ENCODE data around the gene VKORC1L1. TPM values are rescaled to one million over a fixed set of nuclear protein-coding genes. Genes with fewer than 3 reads are reported as not detected.

VKORC1L1 gene
- total RNA-seq, 1 experiment from 2014 or later = 30.9 TPM

GRCh38 chr7:65924193-65924592, 51.3 kb downstream of the VKORC1L1 start:
- RAD21 ChIA-PET (ENCODE audit: low non-redundant PET in 1 of 2, low total read pairs in 2 of 2, uncharacterized antibody in 2 of 2, unreplicated experiment in 2 of 2) = no interaction called here
- no peaks in the 10 kb centered on the region for H3K27me3 ChIP-seq (ENCODE audit: insufficient read depth, low read length)
- no peaks in the 10 kb centered on the region for H3K4me1 ChIP-seq (ENCODE audit: control insufficient read depth in 1 of 2, insufficient read depth in 2 of 2, low read length in 2 of 2)
- H3K27ac ChIP-seq (ENCODE audit: low read depth, low read length) = no peak overlapping the region
- BruUV-seq (replicated peaks) = no TSS peak
- H2AFZ ChIP-seq (ENCODE audit: low read depth, low read length, poor library complexity, severe bottlenecking) = no peak overlapping the region
- DNase-seq (ENCODE audit: low read depth, low spot score) (no peak), ATAC-seq (no peak)
- CTCF ChIA-PET = no interaction called here
- no peaks in the 10 kb centered on the region for H3K36me3 ChIP-seq (ENCODE audit: control insufficient read depth in 1 of 2, insufficient read depth in 2 of 2, low read length in 2 of 2)
- H3K9ac ChIP-seq (ENCODE audit: low read length) = no peak overlapping the region
- H3K4me3 ChIP-seq (replicated peaks in 1 of 2; ENCODE audit: low read depth in 1 of 2, low read length in 2 of 2) = no peak overlapping the region
- intact Hi-C loops (cut with micrococcal nuclease) = no loop called here
- H3K4me2 ChIP-seq (ENCODE audit: low read length) = no peak overlapping the region
- POLR2A ChIA-PET = no interaction called here
- no peaks in the 10 kb centered on the region for H3K9me2 ChIP-seq (ENCODE audit: insufficient read depth)
- no peaks in the 10 kb centered on the region for H3K9me3 ChIP-seq (ENCODE audit: control insufficient read depth in 1 of 2, insufficient read depth in 1 of 2, low read depth in 1 of 2, low read length in 2 of 2)
- no peak for TF ChIP-seq REST (IDR thresholded peaks at IDR 0.05; ENCODE audit: low read depth)
- TF ChIP-seq, protein P1, sequence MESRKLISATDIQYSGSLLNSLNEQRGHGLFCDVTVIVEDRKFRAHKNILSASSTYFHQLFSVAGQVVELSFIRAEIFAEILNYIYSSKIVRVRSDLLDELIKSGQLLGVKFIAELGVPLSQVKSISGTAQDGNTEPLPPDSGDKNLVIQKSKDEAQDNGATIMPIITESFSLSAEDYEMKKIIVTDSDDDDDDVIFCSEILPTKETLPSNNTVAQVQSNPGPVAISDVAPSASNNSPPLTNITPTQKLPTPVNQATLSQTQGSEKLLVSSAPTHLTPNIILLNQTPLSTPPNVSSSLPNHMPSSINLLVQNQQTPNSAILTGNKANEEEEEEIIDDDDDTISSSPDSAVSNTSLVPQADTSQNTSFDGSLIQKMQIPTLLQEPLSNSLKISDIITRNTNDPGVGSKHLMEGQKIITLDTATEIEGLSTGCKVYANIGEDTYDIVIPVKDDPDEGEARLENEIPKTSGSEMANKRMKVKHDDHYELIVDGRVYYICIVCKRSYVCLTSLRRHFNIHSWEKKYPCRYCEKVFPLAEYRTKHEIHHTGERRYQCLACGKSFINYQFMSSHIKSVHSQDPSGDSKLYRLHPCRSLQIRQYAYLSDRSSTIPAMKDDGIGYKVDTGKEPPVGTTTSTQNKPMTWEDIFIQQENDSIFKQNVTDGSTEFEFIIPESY (IDR thresholded peaks at IDR 0.05; ENCODE audit: extremely low read depth, insufficient replicate concordance, low read length) = no peak
- no peak for TF ChIP-seq TCF7L2 (IDR thresholded peaks at IDR 0.05; ENCODE audit: borderline replicate concordance, extremely low read depth, insufficient read depth, insufficient read length)
- TF ChIP-seq ZNF274 (IDR thresholded peaks at IDR 0.05; ENCODE audit: low read depth, low read length) = no peak
- no peak for TF ChIP-seq ELF1 (IDR thresholded peaks at IDR 0.05; ENCODE audit: borderline replicate concordance, low read depth)
- TF ChIP-seq EZH2phosphoT487 (IDR thresholded peaks at IDR 0.05; ENCODE audit: borderline replicate concordance) = no peak
- no peak for TF ChIP-seq JUND (IDR thresholded peaks at IDR 0.05)
- TF ChIP-seq SP1 (IDR thresholded peaks at IDR 0.05; ENCODE audit: low read depth) = no peak
- TF ChIP-seq SRF (IDR thresholded peaks at IDR 0.05; ENCODE audit: low read depth) = no peak
- TF ChIP-seq POLR2A (IDR thresholded peaks at IDR 0.05; ENCODE audit: borderline replicate concordance, extremely low read depth, insufficient read depth, insufficient read length) = no peak
- TF ChIP-seq ZFX (IDR thresholded peaks at IDR 0.05) = no peak
- TF ChIP-seq EGR1 (IDR thresholded peaks at IDR 0.05; ENCODE audit: low read depth) = no peak
- TF ChIP-seq, protein P2, sequence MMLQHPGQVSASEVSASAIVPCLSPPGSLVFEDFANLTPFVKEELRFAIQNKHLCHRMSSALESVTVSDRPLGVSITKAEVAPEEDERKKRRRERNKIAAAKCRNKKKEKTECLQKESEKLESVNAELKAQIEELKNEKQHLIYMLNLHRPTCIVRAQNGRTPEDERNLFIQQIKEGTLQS (IDR thresholded peaks at IDR 0.05) = no peak
- TF ChIP-seq YY1 (IDR thresholded peaks at IDR 0.05; ENCODE audit: extremely low read depth, insufficient replicate concordance, low read depth, low read length) = no peak
- TF ChIP-seq CBX3 (IDR thresholded peaks at IDR 0.05; ENCODE audit: low read depth) = no peak
- TF ChIP-seq FOSL1 (IDR thresholded peaks at IDR 0.05; ENCODE audit: low read depth) = no peak
- TF ChIP-seq POLR2AphosphoS5 (IDR thresholded peaks at IDR 0.05; ENCODE audit: low read depth, low read length) = no peak
- TF ChIP-seq RAD21 (IDR thresholded peaks at IDR 0.05; ENCODE audit: low read depth) = no peak
- TF ChIP-seq, protein P3, sequence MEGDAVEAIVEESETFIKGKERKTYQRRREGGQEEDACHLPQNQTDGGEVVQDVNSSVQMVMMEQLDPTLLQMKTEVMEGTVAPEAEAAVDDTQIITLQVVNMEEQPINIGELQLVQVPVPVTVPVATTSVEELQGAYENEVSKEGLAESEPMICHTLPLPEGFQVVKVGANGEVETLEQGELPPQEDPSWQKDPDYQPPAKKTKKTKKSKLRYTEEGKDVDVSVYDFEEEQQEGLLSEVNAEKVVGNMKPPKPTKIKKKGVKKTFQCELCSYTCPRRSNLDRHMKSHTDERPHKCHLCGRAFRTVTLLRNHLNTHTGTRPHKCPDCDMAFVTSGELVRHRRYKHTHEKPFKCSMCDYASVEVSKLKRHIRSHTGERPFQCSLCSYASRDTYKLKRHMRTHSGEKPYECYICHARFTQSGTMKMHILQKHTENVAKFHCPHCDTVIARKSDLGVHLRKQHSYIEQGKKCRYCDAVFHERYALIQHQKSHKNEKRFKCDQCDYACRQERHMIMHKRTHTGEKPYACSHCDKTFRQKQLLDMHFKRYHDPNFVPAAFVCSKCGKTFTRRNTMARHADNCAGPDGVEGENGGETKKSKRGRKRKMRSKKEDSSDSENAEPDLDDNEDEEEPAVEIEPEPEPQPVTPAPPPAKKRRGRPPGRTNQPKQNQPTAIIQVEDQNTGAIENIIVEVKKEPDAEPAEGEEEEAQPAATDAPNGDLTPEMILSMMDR (IDR thresholded peaks at IDR 0.05 in 2 of 3, conservative IDR thresholded peaks at IDR 0.05 in 1 of 3; ENCODE audit: borderline replicate concordance in 1 of 3, insufficient read depth in 1 of 3, low read depth in 2 of 3, low read length in 2 of 3) = no peak
- no peak for TF ChIP-seq EZH2 (IDR thresholded peaks at IDR 0.05)
- H4K20me1 ChIP-seq (ENCODE audit: insufficient read depth) = peaks cover 8% of the 10 kb centered on the region; the same call in 1 of the 2 replicates
- H3K79me2 ChIP-seq (ENCODE audit: insufficient read depth, low read length) = peaks cover 66% of the 10 kb centered on the region

All from HCT116 (cell line).